KMS-11 (cell line): ENCODE data around the gene RAB5IF.
"Not testable (repeated sequence)": the region's sequence is repeated elsewhere in the genome, so short reads cannot be mapped to it uniquely, and the experiment has no call there.

Source experiments
- H2AFZ ChIP-seq: fragments of 200-600 bp; sonication (generic); 2 replicates; pipeline ENCODE4 v1.6.1; 2016; ENCODE audit warnings: antibody characterized with exemption, mixed run types, low read depth
- H3K27ac ChIP-seq: fragments of 200-600 bp; sonication (generic); 2 replicates; pipeline ENCODE4 v1.6.1; 2016; ENCODE audit warnings: mild to moderate bottlenecking, mixed run types
- H3K27me3 ChIP-seq: fragments of 200-600 bp; sonication (generic); 2 replicates; pipeline ENCODE4 v1.6.1; 2017; ENCODE audit warnings: mild to moderate bottlenecking, low read depth, mixed run types, moderate library complexity; ENCODE audit not compliant: insufficient read depth
- H3K36me3 ChIP-seq: fragments of 200-600 bp; sonication (generic); 2 replicates; pipeline ENCODE4 v1.6.1; 2017; ENCODE audit warnings: mild to moderate bottlenecking, mixed run types; ENCODE audit not compliant: insufficient read depth
- H3K4me1 ChIP-seq: fragments of 200-600 bp; sonication (generic); 2 replicates; pipeline ENCODE4 v1.6.1; 2016; ENCODE audit warnings: mild to moderate bottlenecking, low read depth, mixed run types; ENCODE audit not compliant: poor library complexity, severe bottlenecking
- H3K4me2 ChIP-seq: fragments of 200-600 bp; sonication (generic); 2 replicates; pipeline ENCODE4 v1.7.0; 2016; ENCODE audit warnings: mild to moderate bottlenecking, mixed run types
- H3K4me3 ChIP-seq: fragments of 200-600 bp; sonication (generic); IDR thresholded peaks from 2 replicates; pipeline ENCODE4 v1.6.1; 2017; ENCODE audit warnings: low read depth, low read length, mixed read lengths; ENCODE audit not compliant: insufficient read depth
- H3K79me2 ChIP-seq: fragments of 200-600 bp; sonication (generic); 2 replicates; pipeline ENCODE4 v1.6.1; 2016; ENCODE audit warnings: low read depth, mixed run types; ENCODE audit not compliant: insufficient read depth
- H3K9ac ChIP-seq: fragments of 200-600 bp; sonication (generic); 2 replicates; pipeline ENCODE4 v1.6.1; 2016; ENCODE audit warnings: mild to moderate bottlenecking, mixed run types
- H4K20me1 ChIP-seq: fragments of 200-600 bp; sonication (generic); 2 replicates; pipeline ENCODE4 v1.6.1; 2016; ENCODE audit warnings: mild to moderate bottlenecking, mixed run types; ENCODE audit not compliant: insufficient read depth
- CTCF ChIP-seq: fragments of 200-600 bp; sonication (generic); conservative IDR thresholded peaks from 2 replicates; pipeline ENCODE4 v1.6.1; 2017; ENCODE audit warnings: low read depth, mild to moderate bottlenecking, antibody characterized with exemption, low read length, moderate library complexity, mixed read lengths

The RAB5IF gene

GRCh38 chr20:36633285-36633772 lies 27.8 kb downstream of the RAB5IF start:
- no peak overlapping the region for H3K27ac ChIP-seq
- H3K4me2 ChIP-seq, result no peak overlapping the region
- no peaks in the 10 kb centered on the region for H4K20me1 ChIP-seq
- H3K36me3 ChIP-seq, result no peaks in the 10 kb centered on the region
- no peak overlapping the region for H2AFZ ChIP-seq
- no peaks in the 10 kb centered on the region for H3K79me2 ChIP-seq
- no peaks in the 10 kb centered on the region for H3K27me3 ChIP-seq
- H3K4me1 ChIP-seq, result peaks cover 21% of the 10 kb centered on the region
- H3K9ac ChIP-seq, result no peak overlapping the region
- TF ChIP-seq CTCF, result no peak
- no peak overlapping the region for H3K4me3 ChIP-seq

GRCh38 chr20:36634342-36634741 lies 28.8 kb downstream of the RAB5IF start:
- Histone ChIP-seq H3K27me3 (no peaks in the 10 kb centered on the region), H3K27ac (no peak overlapping the region), H4K20me1 (no peaks in the 10 kb centered on the region), H2AFZ (no peak overlapping the region), H3K4me1 (peaks cover 18% of the 10 kb centered on the region), H3K9ac (no peak overlapping the region), H3K4me3 (no peak overlapping the region), H3K4me2 (no peak overlapping the region), H3K79me2 (no peaks in the 10 kb centered on the region), H3K36me3 (no peaks in the 10 kb centered on the region)
- TF ChIP-seq CTCF, result no peak

GRCh38 chr20:36638876-36639400 lies 33.4 kb downstream of the RAB5IF start:
- H3K4me3 ChIP-seq, H3K79me2 ChIP-seq, H3K27ac ChIP-seq, H3K4me1 ChIP-seq, H3K9ac ChIP-seq, H2AFZ ChIP-seq, H3K36me3 ChIP-seq, H3K4me2 ChIP-seq, H3K27me3 ChIP-seq, H4K20me1 ChIP-seq: not testable (repeated sequence)

- Histone ChIP-seq H3K27me3 (no peaks in the 10 kb centered on the region), H3K79me2 (no peaks in the 10 kb centered on the region), H2AFZ (no peak overlapping the region), H4K20me1 (no peaks in the 10 kb centered on the region), H3K9ac (no peak overlapping the region), H3K4me2 (no peak overlapping the region), H3K4me3 (no peak overlapping the region), H3K27ac (no peak overlapping the region), H3K4me1 (no peaks in the 10 kb centered on the region), H3K36me3 (no peaks in the 10 kb centered on the region)
- TF ChIP-seq CTCF, result no peak
These were observed 35.9 kb downstream of the RAB5IF start for GRCh38 chr20:36641506-36641843.

GRCh38 chr20:36642136-36642535 lies 36.6 kb downstream of the RAB5IF start:
- H3K79me2 ChIP-seq, result no peaks in the 10 kb centered on the region
- no peak overlapping the region for H2AFZ ChIP-seq
- no peaks in the 10 kb centered on the region for H3K36me3 ChIP-seq
- no peaks in the 10 kb centered on the region for H3K27me3 ChIP-seq
- H3K4me1 ChIP-seq, result no peaks in the 10 kb centered on the region
- no peak overlapping the region for H3K4me3 ChIP-seq
- no peak overlapping the region for H3K27ac ChIP-seq
- no peak for TF ChIP-seq CTCF
- H3K9ac ChIP-seq, result no peak overlapping the region
- H3K4me2 ChIP-seq, result no peak overlapping the region
- no peaks in the 10 kb centered on the region for H4K20me1 ChIP-seq
